Epidermal melanocyte (primary cell): ENCODE measurements around the gene FIGNL2.

Source experiments
- DNase-seq: peaks from one replicate; pipeline ENCODE4 v3.0.0; 2011; ENCODE audit warnings: low spot score; ENCODE audit not compliant: insufficient read length

Gene FIGNL2

DNA sequence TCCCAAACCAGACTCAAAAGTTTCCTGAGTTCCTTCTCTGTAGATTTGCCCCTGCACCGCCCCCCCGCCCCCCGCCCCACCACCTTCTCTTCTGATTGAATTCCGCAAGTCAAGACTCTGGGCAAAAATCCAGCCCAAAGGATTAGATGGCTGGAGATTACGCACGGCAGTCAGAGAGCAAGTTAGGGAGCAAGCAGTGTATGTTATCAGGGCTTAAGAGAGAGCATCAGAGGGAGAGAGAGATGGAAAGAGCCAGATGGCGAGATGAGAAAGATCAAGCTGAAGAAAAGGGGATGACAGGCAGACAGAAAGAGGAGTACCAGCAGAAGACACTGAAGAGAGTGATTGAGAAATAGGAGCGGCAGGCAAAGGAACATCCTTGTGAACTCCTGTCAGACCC, 25.5 kb upstream of the FIGNL2 start:
- no peak for DNase-seq

DNA sequence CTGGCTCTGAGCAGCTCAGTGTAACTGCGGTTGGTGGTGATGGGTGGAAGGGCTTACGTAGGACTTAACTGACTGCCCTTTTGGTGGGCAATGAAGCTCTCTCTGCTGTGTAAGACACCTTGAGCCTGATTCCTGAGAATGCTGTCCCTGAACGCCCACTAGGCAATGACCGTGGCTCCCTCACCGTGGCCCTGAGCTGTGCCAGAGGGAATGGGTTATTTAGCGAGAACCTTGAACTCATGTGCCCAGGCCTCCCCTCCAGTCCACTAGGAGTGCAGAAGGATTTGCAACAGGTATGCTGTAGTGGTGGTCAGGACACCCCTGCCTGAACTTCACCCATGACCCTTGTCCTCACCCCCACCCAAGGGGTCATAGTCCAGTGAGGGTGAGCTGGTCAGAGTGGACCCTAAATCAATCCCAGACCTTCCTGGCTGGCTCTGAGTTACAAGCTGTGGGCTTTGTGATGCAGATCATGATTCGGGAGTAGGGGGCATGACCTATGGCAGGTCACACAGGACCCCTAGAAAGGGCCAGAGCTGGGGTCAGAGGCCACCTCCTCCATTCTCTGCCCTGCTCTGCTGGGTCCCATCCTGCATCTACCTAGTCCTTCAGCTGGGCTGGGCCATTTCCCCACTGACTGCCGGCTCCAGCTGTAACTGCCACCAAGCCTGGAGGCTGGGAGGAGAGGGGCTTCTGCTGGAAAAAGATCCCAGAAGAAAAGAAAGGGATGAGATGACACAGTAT, 24.9 kb upstream of the FIGNL2 start:
- DNase-seq: no peak

DNA sequence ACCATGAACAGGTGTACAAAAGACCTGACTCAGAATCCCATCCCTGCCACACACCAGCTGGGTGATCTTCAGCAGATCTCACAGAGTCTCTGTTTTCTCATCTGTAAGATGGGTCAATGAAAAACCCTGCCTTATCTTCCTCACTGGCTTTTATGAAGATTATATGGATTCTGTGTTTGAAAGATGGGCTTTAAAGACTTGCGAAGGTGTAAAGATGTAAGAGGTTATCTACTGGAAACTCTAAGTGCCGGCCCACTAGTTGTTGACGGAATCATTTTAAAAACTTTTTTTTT, 24.1 kb upstream of the FIGNL2 start:
- no peak for DNase-seq

DNA sequence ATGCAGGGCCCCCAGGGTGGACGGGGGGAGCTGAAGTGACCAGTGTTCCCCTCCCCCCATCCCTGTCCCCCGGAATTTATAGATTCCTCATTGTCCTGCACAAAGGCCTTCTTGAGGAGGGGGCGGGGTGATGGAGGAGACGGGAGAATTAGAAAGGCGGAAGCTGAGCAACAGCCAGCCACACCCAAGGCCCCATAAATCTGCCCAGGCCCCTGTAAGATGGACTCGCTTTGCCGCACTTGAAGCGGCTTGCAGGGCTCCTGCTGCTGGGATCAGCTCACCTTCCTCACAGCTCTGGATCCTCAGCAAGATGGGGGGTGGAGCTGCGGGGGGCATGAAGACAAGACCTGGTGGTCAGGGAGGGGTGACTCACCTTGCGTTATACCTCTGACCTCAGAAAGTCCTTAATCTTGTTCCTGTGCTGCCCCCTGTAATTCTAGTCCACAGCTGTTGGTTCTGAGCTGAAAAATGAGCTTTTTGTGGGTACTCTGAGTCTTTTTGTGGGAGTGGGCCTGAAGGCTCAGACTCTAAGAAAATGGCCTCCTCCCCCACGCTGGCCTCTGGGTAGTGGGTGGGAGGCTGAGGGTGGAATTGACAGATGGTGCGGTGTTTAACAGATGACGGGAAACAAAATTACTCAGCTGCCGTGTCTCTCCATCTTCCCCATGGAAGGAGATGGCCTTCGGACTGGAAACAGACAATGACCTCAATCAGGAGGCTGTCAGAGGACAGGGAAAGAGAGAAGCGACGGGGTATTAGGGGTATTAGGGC, 23.6 kb upstream of the FIGNL2 start:
- no peak for DNase-seq

DNA sequence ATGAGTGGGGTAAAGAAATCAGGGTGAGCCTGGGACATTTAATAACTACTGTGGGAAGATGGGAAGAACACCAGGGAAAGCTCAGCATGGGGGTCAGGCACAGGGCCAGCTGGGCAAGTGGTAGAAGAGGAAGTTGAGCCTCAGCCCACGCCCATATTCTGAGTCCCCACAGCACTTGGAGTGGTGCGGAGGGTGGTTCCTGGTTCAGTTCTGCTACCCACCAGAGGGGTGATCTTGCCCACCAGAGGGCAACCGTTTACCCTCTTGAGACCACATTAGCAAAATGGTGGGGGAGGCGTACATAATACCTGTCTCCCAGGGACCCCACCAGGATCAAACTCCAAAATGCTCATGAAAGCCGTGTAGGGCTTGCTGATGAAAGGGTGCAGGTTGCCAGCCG, 22.6 kb upstream of the FIGNL2 start:
- DNase-seq: no peak

DNA sequence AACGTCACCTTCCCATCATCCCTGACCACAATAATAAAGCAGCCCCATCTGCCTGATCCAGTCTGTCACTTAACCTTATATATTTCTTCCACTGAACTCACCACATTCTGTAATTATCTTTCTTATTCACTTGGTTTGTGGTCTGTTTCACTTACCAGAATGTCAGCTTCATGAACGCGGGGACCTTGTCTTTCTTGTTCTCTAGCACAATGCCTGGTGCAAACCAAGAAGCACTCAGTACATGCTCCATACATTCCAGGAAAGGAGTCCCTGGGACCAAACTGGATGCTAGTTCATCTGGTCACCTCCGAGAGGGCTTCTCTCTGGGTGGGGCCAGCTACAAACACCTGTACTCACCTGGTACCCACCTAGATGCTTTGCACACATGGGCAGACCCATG, 22.0 kb upstream of the FIGNL2 start:
- no peak for DNase-seq

DNA sequence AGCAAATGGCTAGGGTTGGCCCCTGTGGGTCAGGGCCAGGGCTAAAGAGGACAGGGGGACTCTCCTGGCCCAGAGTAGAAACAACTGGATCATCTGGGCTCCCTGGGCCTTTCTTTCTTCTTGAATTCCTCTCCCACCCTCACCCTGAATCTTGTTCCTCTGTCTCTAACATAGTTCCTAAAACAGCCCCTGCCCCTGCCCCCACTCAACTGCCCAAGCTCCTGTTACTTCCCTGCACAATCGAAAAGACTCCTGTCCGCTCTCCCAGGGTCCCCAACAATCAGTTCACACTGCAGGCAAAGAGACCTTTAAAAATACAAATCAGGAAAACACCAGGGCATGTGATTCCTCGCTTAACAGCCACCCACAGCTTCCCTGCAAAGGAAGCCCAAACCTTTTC, 21.4 kb upstream of the FIGNL2 start:
- DNase-seq: no peak

DNA sequence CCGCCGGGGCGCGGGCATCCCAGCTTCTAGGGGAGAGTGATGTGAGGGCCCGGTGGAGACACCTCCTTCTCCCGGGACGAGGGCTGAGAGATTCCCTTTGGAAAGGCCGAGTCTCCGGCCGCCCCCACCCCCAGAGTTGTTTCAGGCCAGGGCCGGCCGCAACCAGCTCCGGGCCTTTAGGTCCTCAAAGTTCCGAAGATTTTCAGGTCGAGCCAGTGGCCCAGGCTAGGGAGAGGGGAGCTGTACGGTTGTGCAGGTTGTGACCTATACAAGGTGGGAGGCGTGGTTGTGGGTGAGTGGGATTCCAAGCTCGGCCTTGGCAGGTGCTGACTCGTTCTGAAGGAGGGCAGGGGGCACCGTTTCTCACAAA, 21.0 kb upstream of the FIGNL2 start:
- DNase-seq: no peak

DNA sequence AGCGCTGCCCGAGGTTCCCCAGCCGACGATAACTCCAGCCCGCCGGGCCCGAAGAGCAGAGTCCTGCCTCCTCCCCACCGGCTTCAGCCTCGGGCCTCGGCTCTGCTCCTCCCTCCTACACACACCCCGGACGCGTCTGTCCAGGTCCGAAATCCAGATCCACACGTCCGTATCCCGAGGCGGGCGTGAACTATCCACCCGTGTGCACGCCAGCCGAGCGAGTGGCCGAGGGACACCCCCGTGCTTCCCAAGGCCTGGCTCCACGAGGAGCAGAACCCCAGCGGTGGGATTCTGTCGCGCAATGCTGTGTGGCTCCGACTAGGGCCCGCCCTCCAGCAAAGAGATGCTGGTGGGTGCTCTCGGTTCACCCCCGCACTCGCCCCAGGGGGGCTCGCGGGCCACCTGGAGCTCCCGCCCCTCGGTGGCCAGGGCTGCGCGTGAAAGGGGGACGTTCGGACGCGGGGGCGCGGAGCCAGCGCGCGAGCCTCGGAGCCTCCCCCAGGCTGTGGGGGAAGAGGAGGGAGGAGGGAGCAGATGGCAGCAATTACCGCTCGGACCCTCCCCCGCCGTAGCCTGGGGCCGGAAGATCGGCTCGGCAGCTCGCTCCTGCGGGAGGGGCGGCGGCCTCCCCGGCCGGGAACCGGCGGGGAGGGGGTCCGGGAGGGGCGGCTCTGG, 20.4 kb upstream of the FIGNL2 start:
- DNase-seq: no peak

DNA sequence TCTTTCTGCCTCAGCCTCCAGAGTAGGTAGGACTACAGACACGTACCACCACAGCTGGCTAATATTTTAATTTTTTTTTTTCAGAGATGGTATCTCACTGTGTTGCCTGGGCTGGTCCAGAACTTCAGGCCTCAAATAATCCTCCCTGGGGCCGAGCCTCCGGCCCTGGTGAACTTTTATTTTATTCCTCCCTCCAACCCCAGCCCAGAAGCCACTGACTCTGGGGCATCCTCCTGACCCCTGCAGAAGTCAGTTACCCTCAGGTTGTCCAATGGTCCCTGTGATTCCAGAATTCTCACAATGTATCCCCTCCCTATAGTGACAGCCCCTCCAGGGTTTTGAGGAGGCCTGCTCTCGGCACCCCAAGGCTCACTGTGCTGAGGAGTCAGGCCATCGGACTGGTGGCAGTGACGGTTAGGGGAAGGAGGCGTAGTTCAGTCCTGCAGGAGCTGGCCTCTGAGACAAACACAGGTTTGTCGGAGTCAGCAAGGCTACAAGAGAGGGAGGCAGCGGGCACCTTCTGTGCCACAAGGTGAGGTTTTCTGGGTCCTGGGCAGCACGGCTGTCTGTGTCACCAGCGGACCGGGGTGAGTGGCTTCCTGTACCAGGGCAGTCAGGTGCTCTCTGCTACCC, 19.4 kb upstream of the FIGNL2 start:
- no peak for DNase-seq

DNA sequence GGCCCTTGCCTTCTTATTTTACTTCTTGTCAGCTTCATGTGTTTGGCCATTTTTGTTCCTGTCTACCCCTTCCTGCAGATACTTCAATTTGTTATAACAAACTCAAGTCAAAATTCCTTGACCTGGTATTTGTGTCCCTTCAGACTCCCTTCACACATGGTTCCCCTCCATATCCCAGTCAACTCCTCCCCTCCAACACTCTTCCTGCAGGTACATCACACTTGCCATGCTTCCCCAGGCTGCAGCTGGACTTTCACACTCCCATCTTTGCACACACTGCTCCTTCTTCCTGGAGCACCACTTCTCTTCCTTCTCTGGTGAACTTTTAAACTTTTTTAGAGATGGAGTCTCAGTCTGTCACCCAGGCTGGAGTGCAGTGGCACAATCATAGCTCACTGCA, 18.9 kb upstream of the FIGNL2 start:
- DNase-seq: no peak

DNA sequence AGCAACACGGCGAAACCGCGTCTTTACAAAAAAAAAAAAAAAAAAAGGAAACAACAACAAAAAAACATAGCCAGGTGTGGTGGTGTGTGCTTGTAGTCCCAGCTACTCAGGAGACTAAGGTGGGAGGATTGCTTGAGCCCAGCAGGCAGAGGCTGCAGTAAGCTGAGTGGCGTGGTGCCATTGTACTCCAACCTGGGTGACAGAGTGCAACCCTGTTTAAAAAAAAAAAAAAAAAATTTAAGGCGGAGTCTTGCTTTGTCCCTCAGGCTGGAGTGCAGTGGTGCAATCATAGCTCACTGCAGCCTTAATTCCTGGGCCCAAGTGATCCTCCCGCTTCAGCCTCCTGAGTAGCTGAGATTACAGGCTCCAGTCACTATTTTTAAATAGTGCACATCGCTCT, 18.2 kb upstream of the FIGNL2 start:
- DNase-seq: no peak

DNA sequence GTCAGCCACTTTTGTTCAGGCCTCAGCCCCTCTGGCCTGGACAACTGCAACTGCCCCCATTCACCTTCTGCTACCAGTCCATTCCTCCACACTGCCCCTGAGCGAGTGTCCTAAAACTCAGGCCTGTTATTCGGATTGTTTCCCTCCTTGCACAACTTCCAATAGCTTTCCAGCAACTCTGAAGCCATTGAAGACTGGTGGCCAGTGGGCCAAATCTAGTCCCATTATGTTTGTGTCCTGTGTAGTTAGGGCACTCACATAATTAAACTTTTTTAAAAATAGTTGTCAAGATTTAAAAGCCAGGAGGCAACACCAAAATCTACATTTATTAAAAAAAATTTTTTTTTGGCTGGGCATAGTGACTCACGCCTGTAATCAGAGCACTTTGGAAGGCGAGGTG, 17.8 kb upstream of the FIGNL2 start:
- DNase-seq: no peak

DNA sequence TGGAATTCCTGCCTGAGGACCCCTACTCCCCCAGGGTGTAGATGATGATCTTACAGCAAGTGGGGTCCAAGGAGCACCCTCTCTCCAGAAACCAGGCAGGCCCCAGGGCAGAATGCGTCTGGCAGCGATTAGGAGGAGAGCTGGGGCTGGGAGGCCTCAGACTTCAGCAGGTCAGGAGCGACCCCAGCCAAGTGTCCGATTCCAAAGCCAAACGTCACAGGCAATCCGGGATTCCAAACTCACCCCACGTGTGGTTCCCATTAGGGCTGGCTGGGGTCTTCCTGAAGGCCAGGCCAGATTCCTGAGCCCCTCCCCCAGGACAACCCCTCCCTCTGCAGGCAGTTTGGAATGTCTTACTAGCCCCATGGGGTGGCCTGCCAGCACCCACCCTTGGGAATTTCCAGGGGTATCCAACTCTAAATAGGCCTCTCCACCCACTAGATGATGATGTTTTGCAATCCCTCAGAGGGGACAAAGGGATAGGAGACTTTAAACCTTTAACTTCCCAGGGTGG, 17.3 kb upstream of the FIGNL2 start:
- DNase-seq: no peak

DNA sequence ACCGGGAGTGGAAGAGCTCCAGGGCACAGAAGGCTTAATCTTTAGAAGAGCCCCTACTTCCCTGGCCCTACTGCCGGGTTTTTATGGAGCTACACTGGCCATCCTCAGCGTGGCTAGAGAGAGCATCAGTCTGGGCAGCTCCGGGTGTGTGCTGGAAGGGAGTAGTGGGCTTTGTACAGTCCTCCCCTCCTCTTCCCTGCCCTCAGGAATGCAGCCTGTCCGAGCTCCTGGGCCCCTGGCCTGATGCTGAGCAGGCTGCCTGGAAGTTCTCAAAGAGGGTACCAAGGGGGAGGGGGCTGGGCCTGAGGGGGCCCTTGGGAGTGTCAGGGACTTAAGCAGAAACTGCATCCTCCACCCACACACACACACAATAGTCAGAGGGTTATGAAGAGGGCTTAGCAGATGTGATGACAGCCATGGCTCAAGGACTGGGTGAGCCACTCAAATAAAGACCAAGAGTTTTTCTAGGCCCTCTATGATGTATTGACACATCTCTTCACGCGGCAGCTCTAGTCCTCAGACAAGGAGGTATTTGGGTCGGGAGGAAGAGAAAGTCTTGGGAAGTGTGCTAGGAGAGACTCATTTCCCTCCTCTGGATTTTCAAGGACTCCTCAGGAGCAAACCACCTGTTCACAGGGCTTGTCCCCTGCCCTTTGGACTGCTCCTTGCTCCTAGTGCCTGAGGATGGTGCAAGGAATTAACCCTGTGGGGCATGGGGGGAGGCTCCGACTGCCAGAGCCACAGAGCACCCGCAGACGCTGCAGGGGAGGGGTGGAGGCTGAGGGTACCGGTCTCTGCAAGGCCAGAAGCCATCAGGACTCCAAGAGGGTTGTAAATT, 16.5 kb upstream of the FIGNL2 start:
- DNase-seq: no peak

DNA sequence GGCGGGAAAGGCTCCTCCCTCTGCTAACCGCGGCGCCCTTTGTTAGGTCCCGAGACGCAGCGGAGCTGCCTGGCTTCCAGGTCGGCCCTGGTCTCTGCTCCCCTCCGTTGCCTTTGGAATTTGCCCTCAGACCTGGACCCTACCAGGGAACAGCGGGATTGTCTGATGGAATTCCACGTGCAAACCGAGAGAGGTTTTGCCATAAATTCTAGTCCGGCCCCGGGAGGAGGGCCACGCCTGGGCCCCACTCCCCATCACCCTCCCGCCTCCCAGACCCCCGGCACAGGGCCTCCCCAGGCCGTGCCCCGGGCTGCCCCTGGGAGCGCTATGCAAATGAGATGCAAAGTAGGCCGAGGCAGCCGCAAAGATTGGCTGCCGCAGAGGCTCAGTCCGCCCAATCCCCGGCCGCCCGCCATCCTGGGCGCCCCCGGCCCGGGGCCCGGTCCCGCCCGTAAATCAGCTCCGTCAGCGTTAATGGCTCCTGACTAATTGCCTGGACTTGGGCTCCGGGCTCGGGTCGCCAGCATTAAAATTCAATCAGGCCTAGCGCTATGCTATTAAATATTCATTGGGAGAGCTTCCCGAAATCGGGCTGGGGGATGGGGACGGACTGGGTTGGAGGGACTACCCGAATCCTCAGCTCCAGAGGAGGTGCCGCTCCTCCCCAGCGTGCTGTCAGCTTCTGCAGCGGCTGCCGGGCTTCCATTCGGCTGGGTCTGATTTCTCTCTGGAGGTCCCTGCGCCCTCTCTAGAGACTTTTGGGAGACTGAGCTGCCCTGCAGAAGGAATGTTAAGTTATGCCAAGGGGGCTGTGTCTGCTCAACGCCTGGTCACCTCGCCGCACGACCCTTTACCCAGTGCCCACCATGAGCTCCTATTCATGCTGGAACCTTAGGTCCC, 15.7 kb upstream of the FIGNL2 start:
- no peak for DNase-seq

DNA sequence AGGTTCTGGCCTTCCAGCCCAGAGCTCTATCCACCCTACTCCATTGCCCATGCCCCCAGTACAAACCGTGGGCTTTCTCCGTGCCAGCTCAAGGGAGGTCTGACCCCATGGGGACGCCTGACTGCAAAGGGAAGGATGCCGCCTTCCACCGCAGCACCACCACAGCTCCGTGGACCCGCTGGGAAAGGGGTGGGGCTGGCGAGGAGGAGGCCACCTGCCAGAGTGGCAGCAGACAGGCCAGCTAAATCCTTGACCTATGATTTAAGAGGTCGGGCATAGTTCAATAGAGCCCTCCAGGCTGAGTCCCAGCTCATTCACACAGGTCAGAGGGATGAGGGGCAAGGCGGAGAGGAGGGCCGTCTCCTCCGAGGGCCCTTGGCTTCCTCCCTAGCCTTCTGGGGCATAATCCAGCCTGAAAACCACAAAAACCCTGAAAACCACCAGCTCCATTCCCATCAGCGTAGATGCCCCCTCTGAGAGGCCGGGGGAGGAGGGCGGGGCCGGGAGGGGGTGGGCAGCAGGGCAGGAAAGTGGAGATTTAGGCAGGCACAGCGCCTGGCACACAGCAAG, 14.9 kb upstream of the FIGNL2 start:
- DNase-seq: peak; percentile 13

DNA sequence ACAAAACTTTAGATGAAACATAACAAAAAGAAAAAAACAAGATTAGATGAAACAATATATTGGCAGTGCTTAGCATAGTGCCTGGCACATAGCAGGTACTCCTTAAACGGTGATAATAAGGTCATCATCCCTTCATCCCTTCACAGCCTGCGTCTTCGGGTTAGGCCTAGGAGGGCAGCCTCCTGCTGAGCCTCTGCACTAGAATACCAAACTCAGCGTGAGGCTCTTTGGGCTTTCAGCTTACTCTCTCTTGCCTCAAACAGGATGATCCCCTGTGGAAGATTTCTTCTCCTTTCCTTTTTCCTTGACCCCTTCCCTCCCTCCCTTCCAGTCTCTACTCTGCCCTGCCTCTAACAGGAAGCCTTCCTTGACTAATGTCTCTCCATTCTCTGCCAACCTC, 14.4 kb upstream of the FIGNL2 start:
- no peak for DNase-seq

DNA sequence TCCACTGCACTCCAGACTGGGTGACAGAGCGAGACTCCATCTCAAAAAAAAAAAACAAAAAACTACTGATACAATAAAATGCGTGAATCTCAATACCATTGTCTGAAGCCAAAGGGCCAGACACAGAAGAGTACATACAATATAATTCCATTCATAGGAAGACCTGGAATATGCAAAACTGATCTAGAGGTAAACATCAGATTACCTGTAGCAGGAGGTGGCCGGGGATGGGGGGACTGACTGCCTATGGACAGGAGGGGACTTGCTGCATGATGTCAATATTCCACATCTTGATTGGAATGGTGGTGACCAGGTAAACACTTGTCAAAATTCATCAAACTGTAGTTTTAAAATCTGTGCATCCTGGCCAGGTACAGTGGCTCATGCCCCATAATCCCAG, 12.5 kb upstream of the FIGNL2 start:
- DNase-seq: no peak
